ENCODE data around the gene WDR77.

DNA sequence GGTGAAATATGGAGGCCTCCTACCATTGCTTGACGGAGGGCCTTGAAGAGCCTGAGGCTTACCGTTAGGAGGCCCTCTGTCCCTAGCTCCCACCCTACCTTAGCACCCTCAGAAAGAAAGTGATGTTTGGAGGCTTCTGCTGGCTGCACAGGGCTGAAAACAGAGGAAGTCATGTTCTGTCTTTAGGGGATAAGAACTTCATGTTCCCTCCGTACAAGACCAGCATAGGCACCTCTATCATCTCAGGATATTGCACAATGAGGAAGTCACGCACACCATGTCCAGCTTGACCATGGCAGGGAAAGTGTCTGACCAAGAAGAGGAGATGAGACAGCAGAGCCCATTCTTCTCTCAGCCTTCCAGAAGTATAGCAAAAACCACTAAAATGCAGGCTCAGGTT, 40.5 kb upstream of the WDR77 start:
- TF ChIP-seq CTCF (IDR thresholded peaks at IDR 0.05) (no peak), POLR2A (IDR thresholded peaks at IDR 0.05) (no peak)

Data from lower leg skin (tissue), 3 donors.